Hepatocyte (in vitro differentiated cells): ENCODE results near the gene CRMP1. TPM values are rescaled to one million over a fixed set of nuclear protein-coding genes. Genes with fewer than 3 reads are reported as not detected.

ENCODE experiments used
- DNase-seq: peaks from one replicate; pipeline ENCODE4 v3.0.0-alpha.2; 2016; ENCODE audit warnings: low spot score
- H2AFZ ChIP-seq: fragments of 200-600 bp; sonication (generic); 2 replicates; pipeline ENCODE4 v1.6.0; 2016; ENCODE audit warnings: antibody characterized with exemption, mild to moderate bottlenecking
- H3K27ac ChIP-seq: fragments of 200-600 bp; sonication (generic); 2 replicates; pipeline ENCODE4 v1.5.1; 2016; ENCODE audit warnings: mild to moderate bottlenecking
- H3K27me3 ChIP-seq: fragments of 200-600 bp; sonication (generic); 2 replicates; pipeline ENCODE4 v1.6.1; 2016
- H3K36me3 ChIP-seq: fragments of 200-600 bp; sonication (generic); replicated peaks from 2 replicates; pipeline ENCODE4 v1.5.1; 2016; ENCODE audit warnings: low read depth; ENCODE audit not compliant: insufficient read depth
- H3K4me1 ChIP-seq: fragments of 200-600 bp; sonication (generic); 2 replicates; pipeline ENCODE4 v1.5.1; 2016; ENCODE audit warnings: mild to moderate bottlenecking, moderate library complexity; ENCODE audit not compliant: insufficient read depth
- H3K4me2 ChIP-seq: fragments of 200-600 bp; sonication (generic); 2 replicates; pipeline ENCODE4 v1.6.0; 2016
- H3K4me3 ChIP-seq: fragments of 200-600 bp; sonication (generic); 2 replicates; pipeline ENCODE4 v1.5.1; 2016; ENCODE audit warnings: mild to moderate bottlenecking
- H3K79me2 ChIP-seq: fragments of 200-600 bp; sonication (generic); 2 replicates; pipeline ENCODE4 v1.6.0; 2017; ENCODE audit warnings: mild to moderate bottlenecking
- H3K9me2 ChIP-seq: fragments of 200-600 bp; sonication (generic); replicated peaks from 2 replicates; pipeline ENCODE4 v1.6.0; 2017; ENCODE audit warnings: mild to moderate bottlenecking; ENCODE audit not compliant: insufficient read depth
- H3K9me3 ChIP-seq: fragments of 200-600 bp; sonication (generic); 2 replicates; pipeline ENCODE4 v1.5.1; 2016; ENCODE audit warnings: low read depth, mild to moderate bottlenecking
- H4K20me1 ChIP-seq: fragments of 200-600 bp; sonication (generic); 2 replicates; pipeline ENCODE4 v1.6.0; 2016; ENCODE audit warnings: mild to moderate bottlenecking; ENCODE audit not compliant: insufficient read depth, poor library complexity, severe bottlenecking
- CTCF ChIP-seq: fragments of 200-600 bp; sonication (generic); IDR thresholded peaks from 2 replicates; pipeline ENCODE4 v1.5.1; 2016; ENCODE audit warnings: antibody characterized with exemption, mild to moderate bottlenecking; ENCODE audit not compliant: poor library complexity
- EZH2 ChIP-seq: fragments of 200-600 bp; sonication (generic); IDR thresholded peaks from 2 replicates; pipeline ENCODE4 v1.6.1; 2016; ENCODE audit warnings: antibody characterized with exemption, mild to moderate bottlenecking, borderline replicate concordance
- EZH2phosphoT487 ChIP-seq: fragments of 200-600 bp; sonication (generic); IDR thresholded peaks from one replicate; pipeline ENCODE4 v1.6.1; 2018; ENCODE audit warnings: antibody characterized with exemption, mild to moderate bottlenecking, low read depth, moderate library complexity; ENCODE audit not compliant: unreplicated experiment, severe bottlenecking
- WGBS: methylation state at CpG from one replicate; pipeline ENCODE4 v1.1.6; 2016; ENCODE audit warnings: low lambda C conversion rate; ENCODE audit errors: missing lambda C conversion rate; 5-methylcytosine and 5-hydroxymethylcytosine counted together
- polyA plus RNA-seq: library from polyadenylated mRNA; unstranded; fragments of >200 nt; fragmentation: Nextera tagmentation; extraction: Ambion mirVana; gene quantifications from 2 replicates; pipeline ENCODE4 v1.2.1, GENCODE V29; 2016
- total RNA-seq: library from RNA; depleted of rRNA; stranded (reverse); fragments of >200 nt; gene quantifications from 2 replicates; pipeline ENCODE4 v1.2.3, GENCODE V29; 2014

CRMP1 gene
- total and polyA plus RNA-seq, 2 experiments from 2014 or later, result 12.5 to 12.9 TPM

DNA sequence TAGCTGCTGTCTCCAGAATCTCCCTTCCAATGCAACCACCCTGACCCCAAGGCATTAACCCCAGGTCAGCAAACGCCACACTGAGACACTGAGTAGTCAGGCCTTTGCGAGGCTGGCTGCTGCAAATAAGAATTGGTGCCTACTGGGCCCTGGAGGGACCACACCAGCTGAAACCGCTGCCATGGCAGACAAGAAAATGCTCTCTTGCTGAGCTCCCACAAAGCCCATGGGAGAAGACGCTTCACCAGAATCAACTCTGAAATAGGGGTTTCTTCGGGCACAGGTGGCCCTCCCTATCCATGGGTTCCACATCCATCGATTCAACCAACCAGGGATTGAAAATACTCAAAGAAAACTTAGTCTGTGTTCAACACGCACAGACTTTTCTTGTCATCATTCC is 26.7 kb upstream of the CRMP1 start:
- TF ChIP-seq EZH2, result no peak
- TF ChIP-seq EZH2phosphoT487, result no peak
- TF ChIP-seq CTCF, result no peak
- Histone ChIP-seq H4K20me1 (no peaks in the 10 kb centered on the region), H3K4me2 (no peak overlapping the region), H2AFZ (no peak overlapping the region), H3K79me2 (no peaks in the 10 kb centered on the region), H3K27ac (no peak overlapping the region), H3K9me3 (no peaks in the 10 kb centered on the region), H3K27me3 (peaks cover 13% of the 10 kb centered on the region), H3K4me3 (no peak overlapping the region), H3K9me2 (no peaks in the 10 kb centered on the region), H3K4me1 (no peaks in the 10 kb centered on the region), H3K36me3 (no peaks in the 10 kb centered on the region)
- no peak for DNase-seq
- WGBS, result 88% methylated on average over 7 of the region's 7 CpGs

DNA sequence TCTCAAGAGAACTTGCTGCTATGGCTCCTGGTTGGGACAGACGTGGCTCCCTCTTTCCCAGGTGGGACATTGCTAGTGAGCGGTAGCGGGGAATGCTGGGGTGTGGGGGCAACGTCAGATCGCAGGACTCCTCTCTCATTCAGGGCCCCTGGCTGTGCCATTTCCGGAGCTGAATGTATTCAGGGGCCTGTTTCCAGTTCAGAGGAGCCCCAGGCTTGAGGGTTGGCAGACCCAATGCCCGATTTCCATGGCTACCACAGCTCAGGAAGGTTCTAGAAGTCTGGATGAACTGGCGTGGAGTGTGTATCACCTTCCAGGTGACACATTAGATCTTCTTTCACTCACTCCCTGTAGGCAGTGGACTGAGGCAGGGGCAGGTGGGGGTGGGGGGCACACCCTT is 26.2 kb upstream of the CRMP1 start:
- Histone ChIP-seq H3K4me1 (no peaks in the 10 kb centered on the region), H3K4me3 (no peak overlapping the region), H3K27ac (no peak overlapping the region), H3K79me2 (no peaks in the 10 kb centered on the region), H3K4me2 (no peak overlapping the region), H3K9me2 (no peaks in the 10 kb centered on the region), H3K36me3 (no peaks in the 10 kb centered on the region), H2AFZ (no peak overlapping the region), H3K9me3 (no peaks in the 10 kb centered on the region), H4K20me1 (no peaks in the 10 kb centered on the region), H3K27me3 (peaks cover 13% of the 10 kb centered on the region)
- 89% methylated on average over 8 of the region's 8 CpGs for WGBS
- TF ChIP-seq EZH2phosphoT487, result no peak
- no peak for TF ChIP-seq CTCF
- no peak for TF ChIP-seq EZH2
- DNase-seq, result no peak

GRCh38 chr4:5918331-5918985 is 25.6 kb upstream of the CRMP1 start:
- H3K4me1 ChIP-seq, result no peaks in the 10 kb centered on the region
- no peak overlapping the region for H3K4me2 ChIP-seq
- H3K79me2 ChIP-seq, result no peaks in the 10 kb centered on the region
- H4K20me1 ChIP-seq, result no peaks in the 10 kb centered on the region
- H3K9me2 ChIP-seq, result no peaks in the 10 kb centered on the region
- H3K27ac ChIP-seq, result no peak overlapping the region
- peaks cover 13% of the 10 kb centered on the region for H3K27me3 ChIP-seq
- H2AFZ ChIP-seq, result no peak overlapping the region
- DNase-seq, result no peak
- H3K36me3 ChIP-seq, result no peaks in the 10 kb centered on the region
- H3K4me3 ChIP-seq, result no peak overlapping the region
- TF ChIP-seq EZH2 (no peak), CTCF (no peak), EZH2phosphoT487 (no peak)
- WGBS, result 59% methylated on average over 8 of the region's 8 CpGs
- H3K9me3 ChIP-seq, result no peaks in the 10 kb centered on the region

DNA sequence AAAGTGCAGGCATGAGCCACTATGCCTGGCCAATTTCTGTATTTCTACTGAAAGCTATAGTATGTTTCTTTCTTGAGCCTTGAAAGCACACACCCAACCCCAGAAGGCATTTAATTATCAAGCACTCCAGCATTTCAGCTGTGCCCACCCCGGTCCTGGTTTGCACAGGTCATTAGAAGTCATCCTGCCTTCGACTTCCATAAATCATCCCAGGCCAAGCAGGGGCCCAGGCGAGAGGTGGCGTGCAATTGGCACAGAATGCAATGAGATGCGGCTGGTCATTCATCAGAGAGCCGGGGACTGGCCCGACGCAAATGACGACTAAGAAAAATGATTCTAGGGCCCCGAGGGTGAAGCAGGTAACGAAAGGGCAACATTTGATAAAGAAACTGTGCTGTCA is 24.8 kb upstream of the CRMP1 start:
- Histone ChIP-seq H3K9me2 (no peaks in the 10 kb centered on the region), H3K9me3 (no peaks in the 10 kb centered on the region), H2AFZ (no peak overlapping the region), H3K27me3 (peaks cover 13% of the 10 kb centered on the region), H3K27ac (no peak overlapping the region), H3K4me2 (no peak overlapping the region), H4K20me1 (no peaks in the 10 kb centered on the region), H3K79me2 (no peaks in the 10 kb centered on the region), H3K4me1 (no peaks in the 10 kb centered on the region), H3K4me3 (no peak overlapping the region), H3K36me3 (no peaks in the 10 kb centered on the region)
- TF ChIP-seq EZH2 (no peak), CTCF (no peak), EZH2phosphoT487 (no peak)
- 84% methylated on average over 10 of the region's 11 CpGs for WGBS
- no peak for DNase-seq
